GM18499 (cell line): ENCODE measurements around the gene KCND3.

Experiments used
- ATAC-seq: cut with Tn5 transposase; IDR thresholded peaks from one replicate; pipeline ENCODE4 v1.9.1; 2021; ENCODE audit warnings: moderate number of reproducible peaks; ENCODE audit not compliant: insufficient read depth, unreplicated experiment

The KCND3 gene

DNA sequence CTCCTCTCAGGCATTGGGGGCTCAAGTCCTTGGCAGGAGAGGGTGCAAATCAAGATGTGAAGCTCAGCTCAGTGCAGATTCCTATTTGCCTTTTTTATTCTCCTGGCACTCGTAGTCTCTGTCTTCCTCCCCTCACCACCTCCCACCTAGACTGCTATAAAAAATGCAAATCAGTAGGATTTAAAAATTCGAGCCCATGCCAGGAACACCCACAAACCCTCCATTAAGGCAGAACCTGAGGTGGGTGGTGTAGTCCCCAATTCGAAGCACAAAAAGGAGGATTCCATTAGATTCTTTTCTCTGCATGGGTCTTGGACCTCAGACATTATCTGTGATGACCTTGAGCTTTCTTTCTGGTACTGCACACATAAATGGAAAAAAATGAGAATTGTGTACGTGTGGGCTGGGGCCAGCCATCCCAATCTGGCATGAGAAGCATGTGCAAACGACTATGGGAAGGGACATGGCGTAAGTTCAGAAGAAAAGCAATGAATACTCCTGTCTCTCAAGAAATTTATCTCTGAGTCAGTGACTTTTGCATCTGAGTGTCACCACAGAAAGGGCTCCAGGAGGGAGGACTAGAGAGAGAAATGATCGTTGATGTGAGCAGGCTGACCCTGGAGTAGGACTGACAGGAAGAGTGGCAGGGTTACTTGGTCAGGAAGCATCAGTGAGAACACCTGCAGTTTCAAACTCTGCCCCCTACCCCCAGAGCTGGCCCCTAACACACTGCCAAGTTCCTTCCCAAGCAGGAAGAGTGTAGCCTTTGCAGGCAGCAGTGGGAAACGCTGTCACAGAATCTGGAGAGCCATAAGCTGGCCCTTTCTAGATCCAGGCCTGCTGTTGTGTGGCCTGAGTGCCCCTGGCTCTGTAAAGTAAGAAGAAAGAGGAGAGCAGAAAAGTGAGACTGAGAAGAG is 252.0 kb downstream of the KCND3 start:
- no peak for ATAC-seq

DNA sequence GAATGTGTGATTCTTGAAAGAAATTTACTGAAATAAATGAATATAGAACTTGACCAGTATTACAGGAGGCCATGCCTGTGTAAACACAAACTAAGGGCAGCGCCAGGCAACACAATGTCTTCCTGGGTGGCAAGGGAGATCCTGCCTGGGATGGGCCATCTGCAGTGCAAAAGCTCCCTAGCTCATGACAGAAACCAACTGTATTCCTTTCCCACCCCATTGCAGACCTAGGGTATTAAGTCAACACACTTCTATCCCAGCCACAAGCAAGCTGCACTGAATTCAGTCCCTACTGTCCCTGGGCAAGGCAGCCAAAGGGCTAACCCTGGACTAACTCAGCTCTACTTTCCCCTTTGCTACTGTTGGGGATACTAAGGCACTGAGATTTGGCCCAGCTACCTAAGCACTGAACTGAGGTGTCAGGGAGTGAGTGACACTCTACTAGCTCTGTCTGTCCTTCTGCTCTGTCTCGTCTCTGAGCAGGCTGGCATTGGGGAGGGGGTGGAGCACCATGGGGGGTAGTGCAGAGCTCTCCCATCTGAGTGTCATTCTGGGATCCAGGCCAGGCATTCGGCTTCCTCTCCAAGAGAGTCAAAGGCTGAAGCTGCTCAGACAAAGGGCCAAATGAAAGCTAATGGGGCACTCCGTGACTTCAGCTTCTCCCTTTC is 252.8 kb downstream of the KCND3 start:
- no peak for ATAC-seq

DNA sequence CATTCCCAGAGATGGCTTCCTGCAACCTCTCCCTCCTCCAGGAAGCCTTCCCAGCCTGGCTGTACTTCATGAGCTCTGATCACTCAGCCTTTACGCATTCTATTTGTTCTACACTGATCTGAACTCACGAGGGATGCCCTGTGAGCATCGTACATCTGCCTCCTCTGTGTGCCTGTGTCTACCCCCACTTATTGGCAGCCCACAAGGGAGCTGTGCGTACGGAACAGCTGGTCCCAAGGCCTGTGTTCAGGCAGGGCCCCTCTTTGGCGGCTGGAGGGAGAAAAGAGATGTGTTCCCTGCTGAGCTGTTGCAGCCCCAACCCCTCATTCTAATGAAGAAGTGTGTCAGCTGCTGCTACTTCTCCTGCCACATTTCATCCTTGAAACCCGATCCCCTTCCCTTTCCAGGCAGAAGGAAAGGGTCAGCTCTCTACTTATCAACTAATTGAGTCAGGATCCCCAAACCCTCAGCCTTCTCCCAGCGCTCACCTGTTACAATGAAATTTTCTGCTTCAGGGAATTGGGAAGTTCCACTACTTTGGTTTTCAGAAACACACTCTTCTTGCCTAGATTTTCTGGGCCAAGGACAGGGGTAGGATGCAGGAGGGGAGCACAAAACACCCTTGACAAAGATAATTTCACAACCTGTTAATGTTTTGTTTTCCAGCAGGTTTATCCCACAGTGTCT is 253.5 kb downstream of the KCND3 start:
- no peak for ATAC-seq

DNA sequence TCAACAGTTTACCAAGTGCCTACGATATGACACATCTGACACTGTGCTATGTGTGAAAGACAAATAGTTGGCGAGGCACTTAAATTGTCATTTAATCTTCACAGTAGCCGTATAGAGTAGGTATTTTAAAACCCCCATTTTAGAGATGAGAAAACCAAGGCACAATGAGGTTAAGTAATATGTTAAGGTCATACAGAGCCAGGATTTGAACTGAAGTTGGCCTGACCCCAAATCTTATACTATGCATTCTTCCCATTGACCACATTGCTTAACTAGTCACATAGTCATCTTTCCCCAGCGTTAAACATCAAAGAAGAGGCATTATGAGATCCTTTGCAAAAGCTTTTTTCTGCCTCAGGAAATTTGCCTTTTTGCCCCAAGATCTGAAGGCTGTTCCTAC is 254.1 kb downstream of the KCND3 start:
- ATAC-seq = no peak

DNA sequence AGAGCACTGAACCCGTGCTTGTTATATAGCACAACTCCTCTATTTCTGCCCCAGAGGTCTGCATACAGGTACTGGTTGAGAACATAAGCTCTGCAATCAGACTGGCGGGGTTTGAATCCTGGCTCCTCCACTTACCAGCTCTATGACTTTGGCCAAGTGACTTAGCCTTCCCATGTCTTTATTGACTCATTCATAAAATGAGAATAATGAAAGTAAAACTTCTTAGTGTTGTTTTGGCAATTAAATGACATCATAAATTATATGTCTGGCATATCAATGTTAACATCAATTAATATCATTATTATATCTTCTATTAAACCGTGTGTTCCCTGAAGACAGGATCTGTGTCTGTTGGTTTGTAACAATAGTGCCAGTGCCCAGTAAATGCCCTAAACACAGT is 254.6 kb downstream of the KCND3 start:
- ATAC-seq = no peak

DNA sequence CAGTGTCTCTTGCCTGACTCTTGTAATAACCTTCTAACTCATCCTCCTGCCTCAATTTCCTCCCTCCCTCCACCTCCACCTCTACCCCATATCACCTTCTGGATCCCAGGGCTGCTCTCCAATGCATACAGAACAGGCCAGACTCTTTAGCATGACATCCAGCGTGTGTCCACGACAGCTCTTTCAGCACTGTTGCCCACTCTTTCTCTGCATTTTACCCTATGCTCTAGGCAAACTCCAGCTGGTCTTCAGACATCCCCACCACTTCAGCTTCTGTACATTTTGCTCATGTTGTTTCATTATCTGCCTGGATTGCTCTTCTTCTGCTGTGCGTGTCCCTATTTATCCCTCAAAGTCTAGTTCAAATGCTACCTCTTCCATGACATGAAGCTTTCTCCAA is 255.0 kb downstream of the KCND3 start:
- no peak for ATAC-seq

DNA sequence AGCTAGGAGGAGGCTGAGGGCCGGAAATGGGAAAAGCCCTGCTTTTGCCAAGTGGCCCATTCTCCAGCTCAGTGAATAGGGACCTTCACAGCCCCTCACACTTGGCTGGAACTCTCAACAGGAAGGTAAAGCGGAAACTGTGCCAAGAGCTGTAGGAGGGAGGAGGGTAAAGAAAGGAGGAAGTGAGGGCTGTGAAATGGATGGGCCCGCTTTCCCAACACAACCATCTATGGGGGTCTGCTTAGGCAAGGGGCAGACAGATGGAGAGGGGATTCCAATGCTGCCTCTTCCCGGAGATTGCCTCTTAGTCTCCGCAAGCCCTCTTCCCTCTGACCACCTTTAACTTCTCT is 255.5 kb downstream of the KCND3 start:
- no peak for ATAC-seq

DNA sequence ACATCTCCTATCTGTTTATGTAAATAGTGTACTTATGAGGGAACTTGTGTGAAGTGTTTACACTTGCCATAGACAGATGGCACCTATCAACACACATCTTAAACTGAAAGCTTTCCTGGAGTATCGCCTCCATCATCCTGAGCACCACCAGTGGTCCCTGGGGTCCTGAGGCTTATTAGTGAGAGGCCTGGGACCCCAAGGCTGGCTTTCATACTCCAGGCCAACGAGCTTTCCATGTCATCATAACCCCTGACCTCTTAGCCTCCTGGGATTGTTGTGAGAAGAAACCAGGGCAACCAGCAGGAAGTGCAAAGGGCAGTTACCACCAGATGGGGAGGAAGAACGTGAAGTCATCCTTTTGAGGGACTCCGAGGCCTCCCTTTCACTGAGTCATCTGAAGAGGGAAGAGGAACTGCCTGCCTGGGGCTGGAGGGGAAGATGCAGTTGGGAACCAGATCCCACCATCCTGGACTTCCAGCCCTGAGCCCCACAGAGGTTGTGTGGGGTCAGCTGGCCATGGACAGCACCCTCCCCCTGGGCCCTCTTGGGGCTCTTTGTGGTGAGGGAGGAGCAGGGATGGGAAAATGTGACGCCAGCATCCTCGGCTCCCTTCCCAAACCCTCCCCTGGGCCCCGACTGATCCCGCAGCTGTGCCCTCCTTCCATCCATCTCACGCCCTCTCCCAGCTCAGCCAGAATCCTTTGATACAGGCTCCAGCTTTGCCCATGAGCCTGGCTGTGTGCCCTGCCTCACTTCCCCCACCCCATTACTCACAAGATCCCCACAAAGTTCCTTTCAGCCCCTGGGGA is 256.1 kb downstream of the KCND3 start:
- no peak for ATAC-seq

DNA sequence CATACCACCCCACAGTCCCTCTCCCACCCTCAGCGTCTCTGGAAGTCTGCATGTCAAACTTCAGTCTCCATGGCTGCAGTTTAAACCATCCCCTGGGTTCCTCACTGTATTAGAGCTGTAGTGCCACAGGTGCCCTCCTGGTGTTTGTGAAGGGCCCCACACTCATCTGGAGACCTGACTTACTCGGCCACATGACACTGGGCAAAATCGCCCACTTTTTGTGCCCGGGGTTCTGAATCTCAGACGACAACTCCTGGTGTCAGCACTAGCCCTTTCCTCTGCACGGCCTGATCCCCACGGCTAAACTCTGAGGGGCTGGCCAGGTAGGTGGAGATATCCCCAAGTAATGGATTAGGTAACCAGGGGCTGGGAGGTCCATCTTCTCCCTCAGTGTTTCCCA is 256.8 kb downstream of the KCND3 start:
- no peak for ATAC-seq

DNA sequence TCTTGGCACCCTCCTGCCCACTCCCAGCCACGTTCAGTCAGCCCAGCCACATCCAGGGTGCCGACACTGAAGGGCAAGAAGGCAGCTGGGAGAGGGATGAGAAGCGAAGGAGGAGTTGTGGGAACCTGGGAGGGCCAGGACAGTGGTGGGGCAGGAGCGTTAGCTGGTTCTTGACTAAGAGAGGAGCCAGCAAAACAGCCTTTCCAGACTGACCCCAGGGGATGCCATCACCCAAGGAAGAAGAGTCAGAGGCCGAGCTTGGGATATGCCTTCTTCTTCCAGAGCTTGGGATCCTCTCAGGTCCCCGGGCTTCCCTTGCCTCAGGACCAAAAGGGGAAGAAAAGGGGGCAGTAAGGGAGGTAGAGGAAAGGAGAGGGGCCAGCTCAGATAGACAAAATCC is 257.5 kb downstream of the KCND3 start:
- no peak for ATAC-seq

DNA sequence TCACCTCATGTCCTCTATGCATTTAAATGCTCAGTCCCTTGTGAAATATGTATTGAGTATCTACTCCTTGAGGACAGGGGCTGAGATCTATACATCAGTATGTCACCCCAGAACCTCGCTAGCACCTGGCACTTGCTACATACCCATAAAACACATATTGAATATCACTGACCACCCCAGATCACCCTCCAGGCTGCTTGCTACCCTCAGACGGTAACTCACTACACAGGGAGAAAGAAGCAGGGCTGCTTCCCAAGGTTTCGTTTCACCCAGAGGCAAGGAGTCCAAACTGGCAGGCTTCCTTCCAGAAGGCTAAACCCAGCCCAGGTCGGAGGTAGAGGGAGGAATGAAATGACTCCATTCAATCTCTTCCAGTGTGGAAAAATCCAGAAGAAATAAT is 258.8 kb downstream of the KCND3 start:
- no peak for ATAC-seq

DNA sequence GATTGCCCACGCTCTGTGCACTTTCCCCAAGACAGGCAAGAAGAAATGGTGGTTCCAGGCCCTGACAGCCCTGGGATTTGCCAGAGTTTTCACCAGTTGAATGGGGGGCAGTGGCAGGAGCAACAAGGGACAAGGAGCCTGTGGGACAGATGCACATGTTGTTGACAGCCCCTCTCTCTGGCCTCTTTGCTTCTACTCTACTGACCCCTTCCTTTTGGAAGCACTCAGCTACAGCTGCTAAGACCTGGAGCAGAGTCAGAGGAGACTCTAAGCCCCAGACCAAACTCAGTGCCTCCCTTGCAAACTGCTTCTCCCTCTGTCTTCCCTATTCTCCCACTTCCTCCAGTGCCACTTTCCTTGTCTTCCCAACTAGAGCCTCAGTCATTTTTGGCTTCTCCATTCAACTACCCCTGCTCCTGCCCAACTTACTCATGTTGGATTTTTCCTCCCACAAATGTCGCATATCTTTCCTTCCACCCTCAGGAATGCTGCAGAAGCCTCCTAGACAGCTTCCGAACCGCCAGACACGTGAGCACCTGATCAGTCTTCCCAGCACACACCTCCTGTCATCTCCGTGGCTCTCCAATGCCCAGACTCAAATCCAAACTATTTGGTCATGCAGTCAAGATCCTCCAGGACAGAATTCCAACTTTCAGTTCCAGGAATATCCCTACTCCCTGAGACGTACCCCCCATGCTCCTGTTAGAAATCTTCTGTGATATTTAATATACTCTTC is 259.4 kb downstream of the KCND3 start:
- no peak for ATAC-seq

DNA sequence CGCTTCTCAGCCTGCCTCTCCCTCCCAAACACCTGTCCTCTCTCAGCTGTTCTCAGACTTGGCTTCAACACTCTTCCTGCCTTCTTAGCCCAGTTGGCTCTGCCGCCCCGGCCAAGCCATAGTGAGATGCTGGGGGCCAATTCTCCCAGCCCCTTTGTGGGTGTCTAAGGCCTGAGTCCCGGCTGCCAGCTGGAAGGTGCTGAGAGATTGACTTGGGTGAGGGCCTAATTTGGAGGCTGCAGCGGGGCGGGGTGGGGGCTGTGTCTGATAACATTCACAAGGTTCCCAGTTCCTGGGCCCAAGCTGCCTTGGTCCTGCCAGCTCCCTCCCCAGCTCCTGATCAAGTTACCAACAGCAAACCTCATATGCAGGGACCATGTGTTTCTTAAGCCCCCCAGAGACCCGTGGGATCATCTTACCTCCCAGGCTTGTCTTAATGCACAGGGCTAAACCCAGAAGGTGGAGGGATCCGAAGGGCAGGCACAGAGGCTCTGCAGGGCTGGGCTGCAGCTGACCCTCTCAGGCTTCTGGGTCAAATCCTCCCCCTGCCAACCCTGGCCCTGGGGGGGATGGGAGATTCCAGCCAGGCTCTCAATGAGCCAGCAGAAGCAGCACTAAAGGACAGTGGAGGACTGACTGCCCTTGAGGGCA is 260.1 kb downstream of the KCND3 start:
- no peak for ATAC-seq

DNA sequence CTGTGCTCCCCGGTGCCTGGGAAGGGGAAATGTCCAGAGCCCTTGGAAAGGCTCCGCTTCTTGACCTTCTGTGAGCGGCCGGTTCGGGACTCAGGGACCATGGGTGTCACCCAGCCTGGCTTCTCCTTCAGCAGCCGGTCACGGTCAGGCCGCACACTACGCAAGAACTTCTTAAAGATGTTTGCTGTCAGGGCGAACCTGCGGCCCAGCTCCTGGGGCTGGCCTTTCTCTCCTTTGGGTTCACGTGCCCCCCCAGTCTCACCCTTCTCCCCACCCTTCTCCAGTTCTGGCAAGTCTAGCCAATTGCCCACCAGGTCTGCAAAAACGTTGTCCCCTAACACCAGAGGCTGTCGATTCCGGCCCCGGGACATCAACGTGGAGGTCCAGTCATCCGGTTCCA is 262.4 kb downstream of the KCND3 start:
- ATAC-seq = no peak

DNA sequence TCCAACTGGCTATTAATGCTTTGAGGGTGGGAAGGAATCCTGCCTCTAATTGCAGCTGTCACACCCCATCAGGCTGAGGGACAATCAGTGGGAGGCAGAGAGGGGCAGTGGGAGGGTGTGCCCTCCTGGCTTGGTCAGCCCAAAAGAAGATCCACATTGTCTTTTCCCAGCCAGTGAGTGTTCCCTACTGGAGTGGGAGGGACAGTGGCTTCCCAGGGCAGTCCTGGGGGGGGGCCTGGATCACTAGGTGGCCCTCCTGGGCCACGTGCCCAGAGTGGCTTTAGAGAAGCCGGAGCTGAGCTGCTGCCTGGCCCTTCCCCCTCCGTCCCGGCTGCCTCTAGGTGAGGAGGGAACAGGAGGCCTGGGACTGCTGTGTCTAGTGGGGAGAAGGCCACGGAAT is 264.3 kb downstream of the KCND3 start:
- ATAC-seq = no peak

DNA sequence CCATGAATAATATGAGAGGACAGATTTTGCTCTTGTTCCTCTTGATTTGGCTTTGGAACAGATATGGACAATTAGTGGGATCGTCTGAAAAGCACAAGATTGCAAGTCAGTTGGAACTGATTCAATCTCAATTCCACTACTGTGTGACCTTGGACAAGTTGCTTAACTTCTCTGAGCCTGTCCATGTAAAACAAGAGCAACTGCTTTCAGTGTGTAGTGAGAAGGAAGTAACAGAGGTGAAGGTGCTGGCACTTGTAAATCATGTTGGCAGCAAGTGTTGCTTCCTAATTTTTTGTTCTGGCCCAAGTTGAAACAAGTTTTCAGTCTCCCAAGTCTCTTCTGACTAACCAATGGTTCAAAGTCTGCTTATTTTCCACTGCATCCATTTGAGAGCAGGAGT is 265.6 kb downstream of the KCND3 start:
- no peak for ATAC-seq

DNA sequence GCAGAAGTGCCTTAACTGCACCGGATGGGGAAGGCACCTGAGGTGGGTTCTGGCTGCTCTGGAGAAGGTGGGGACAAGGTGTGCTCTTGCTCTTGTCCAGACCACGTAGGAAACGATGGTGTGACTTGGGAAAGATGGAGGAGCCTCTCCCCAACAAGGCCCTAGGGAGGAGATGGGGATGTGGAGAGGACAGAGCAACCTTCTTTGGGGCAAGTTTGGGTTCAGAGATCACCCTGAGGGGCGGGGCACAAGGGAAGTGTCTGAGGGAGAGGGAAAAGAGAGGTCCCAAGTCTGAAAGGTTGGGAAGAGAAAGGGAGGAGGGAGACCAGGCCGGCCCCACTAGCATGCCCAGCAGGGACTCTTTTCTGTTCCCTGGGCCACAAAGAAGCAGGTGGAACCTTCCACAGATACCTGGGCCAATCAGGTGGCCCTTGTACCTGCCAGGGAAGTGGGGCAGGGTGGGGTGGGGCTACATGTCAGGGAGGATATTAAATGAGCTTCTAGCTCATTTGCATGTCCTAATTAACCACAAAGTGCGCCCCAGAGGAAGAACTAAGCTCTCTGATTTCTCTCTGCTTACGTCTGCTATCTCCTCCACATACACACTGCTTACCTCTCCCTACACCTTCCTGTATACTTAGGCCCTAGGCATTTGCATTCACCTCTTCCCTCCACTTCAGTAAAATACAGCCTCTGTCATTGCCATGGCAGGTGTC is 266.2 kb downstream of the KCND3 start:
- ATAC-seq = no peak

DNA sequence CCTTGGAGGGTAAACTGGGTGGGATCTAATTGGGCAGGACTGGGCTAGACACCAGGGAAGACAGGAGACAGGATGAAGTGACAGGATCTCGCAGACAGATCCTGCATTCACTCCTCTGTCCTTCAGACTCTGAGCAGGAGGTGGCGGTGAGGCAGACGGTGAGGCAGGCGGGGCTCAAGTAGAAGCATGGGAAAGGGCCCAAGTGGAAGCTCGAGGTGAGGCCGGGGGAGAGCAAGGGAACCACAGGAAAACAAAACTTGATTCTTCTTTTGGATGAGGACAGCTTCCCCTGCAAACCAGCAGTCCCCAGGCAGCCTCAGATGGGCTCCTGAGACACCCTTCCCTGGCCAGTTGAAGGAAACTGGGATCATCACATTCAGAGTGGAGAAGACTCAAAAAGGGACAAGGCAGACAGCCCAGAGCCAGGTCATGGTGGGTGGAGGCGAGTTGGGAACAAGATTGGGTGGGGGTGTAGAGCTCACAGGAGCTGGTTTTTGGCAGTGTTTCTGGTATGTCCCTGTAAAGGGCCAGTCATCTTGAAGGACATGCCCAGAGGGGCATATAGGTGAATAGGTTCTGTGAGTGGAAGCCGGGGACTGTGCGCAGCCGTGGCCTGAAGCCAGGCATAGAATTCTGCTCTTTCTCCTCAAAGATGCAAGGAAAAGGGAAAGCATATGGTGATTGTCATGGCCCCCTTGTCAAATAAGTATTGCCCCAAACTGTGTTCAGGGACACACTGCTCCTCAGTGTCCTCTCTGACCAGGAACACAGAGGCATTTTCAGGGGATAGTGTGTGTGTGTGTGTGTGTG is 268.3 kb downstream of the KCND3 start:
- no peak for ATAC-seq
